ENCODE data around the gene NKX6-1. TPM values are rescaled to one million over a fixed set of nuclear protein-coding genes. Genes with fewer than 3 reads are reported as not detected.

The NKX6-1 gene
- polyA plus RNA-seq (2011; rRNA removed) (0.05 and 0.07 TPM in 2 replicates), polyA minus RNA-seq (2011; rRNA and poly(A)+ RNA removed) (not detected in 2 replicates)

DNA sequence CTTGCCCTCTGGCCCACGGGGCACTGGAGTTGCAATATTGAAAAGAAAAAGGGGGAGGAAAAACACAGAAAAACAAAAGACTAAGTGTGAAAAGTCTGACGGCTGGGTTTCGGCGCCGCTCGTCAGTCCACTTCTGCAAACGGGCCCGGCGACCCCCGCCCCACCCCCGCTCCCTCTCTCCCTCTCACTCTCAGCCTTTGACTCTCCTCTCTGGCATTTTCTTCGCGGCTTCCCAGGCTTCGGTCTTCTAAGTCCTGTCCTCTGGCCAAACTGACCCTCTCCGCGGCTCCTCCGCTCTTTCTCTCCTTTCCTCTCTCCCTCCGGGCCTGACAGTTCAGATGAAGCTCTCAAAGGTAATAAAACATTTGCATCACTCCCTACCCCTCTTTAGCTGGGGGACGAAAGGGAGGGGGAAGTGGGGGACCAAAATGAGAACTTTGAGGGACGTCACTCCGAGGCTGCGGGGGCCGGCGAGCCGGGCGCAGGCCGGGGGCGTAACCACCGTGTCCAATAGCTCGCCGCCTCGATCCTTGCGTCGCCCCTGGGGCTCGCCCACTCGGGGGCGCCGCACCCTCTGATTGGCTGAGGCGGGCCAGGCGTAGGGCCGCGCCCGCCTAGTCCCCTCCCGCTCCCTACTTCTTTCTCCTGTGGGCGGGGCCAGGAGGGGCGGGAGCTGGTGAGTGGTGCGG lies at the start of gene NKX6-1:
TSS of gene NKX6-1 (minus strand) at position 358 of the 689 bp plus-strand sequence. CDS start 1,064 bp downstream, outside the sequence.
- Histone ChIP-seq H3K27me3 (ENCODE audit: control insufficient read depth, insufficient read depth, low read length) (peaks cover 92% of the 10 kb centered on the region), H3K9me3 (ENCODE audit: control insufficient read depth, insufficient read depth, low read length) (peaks cover 35% of the 10 kb centered on the region), H3K4me3 (ENCODE audit: low read depth, low read length) (peak within 1 kb of the TSS; percentile 50), H3K27ac (ENCODE audit: low read depth, low read length) (no peak within 1 kb of the TSS)
- ChIA-PET CTCF (interaction anchor here (0.7 to 0.9 kb wide), 2 partner anchors 31 to 1884 kb away, joined by 3 read pairs; no protein-coding TSS in a partner anchor), POLR2A (no interaction called here)
- TF ChIP-seq, protein P1, sequence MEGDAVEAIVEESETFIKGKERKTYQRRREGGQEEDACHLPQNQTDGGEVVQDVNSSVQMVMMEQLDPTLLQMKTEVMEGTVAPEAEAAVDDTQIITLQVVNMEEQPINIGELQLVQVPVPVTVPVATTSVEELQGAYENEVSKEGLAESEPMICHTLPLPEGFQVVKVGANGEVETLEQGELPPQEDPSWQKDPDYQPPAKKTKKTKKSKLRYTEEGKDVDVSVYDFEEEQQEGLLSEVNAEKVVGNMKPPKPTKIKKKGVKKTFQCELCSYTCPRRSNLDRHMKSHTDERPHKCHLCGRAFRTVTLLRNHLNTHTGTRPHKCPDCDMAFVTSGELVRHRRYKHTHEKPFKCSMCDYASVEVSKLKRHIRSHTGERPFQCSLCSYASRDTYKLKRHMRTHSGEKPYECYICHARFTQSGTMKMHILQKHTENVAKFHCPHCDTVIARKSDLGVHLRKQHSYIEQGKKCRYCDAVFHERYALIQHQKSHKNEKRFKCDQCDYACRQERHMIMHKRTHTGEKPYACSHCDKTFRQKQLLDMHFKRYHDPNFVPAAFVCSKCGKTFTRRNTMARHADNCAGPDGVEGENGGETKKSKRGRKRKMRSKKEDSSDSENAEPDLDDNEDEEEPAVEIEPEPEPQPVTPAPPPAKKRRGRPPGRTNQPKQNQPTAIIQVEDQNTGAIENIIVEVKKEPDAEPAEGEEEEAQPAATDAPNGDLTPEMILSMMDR (IDR thresholded peaks at IDR 0.05; ENCODE audit: low read depth, low read length) = no peak
- DNase-seq (ENCODE audit: low read depth, low spot score) = no peak

DNA sequence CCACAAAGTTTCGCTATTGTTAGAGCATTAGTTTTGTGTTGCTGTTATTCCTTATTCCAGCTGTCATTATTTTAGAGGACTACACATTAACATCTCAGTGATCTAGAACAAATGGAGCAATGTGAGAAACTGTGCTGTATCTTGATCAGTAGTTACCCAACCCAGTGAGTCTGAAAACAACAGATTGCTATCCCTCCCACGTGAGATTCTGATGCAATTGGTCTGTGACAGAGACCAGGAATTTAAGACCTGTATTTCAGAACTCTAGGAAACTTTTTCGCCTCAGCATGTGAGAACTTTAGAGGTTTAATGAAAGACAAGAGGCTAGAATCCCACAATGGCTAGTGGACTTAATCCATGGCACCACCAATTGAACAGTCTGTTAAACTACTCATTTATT lies 48.1 kb upstream of the NKX6-1 start:
- TF ChIP-seq, protein P1 (IDR thresholded peaks at IDR 0.05; ENCODE audit: low read depth, low read length) = no peak
- ChIA-PET CTCF (interaction anchor here (1.1 kb wide), 1 partner anchor 18 kb away, joined by 3 read pairs; no protein-coding TSS in a partner anchor), POLR2A (no interaction called here)
- no peak for DNase-seq (ENCODE audit: low read depth, low spot score)
- no peak overlapping the region for H3K4me3 ChIP-seq (ENCODE audit: low read depth, low read length)
- no peak overlapping the region for H3K27ac ChIP-seq (ENCODE audit: low read depth, low read length)
- no peaks in the 10 kb centered on the region for H3K9me3 ChIP-seq (ENCODE audit: control insufficient read depth, insufficient read depth, low read length)
- no peaks in the 10 kb centered on the region for H3K27me3 ChIP-seq (ENCODE audit: control insufficient read depth, insufficient read depth, low read length)

DNA sequence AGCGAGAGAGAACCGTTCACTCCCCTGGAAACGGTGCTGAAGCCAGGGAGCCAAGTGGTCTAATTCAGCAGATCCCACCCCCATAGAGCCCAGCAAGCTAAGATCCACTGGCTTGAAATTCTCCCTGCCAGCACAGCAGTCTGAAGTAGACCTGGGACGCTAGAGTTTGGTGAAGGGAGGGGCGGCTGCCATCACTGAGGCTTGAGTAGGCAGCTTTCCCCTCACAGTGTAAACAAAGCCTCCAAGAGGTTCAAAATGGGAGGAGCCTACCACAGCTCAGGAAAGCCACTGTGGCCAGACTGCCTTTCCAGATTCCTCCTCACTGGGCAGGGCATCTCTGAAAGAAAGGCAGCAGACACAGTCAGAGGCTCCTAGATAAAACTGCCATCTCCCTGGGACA lies 46.0 kb upstream of the NKX6-1 start:
- CTCF ChIA-PET = no interaction called here

DNA sequence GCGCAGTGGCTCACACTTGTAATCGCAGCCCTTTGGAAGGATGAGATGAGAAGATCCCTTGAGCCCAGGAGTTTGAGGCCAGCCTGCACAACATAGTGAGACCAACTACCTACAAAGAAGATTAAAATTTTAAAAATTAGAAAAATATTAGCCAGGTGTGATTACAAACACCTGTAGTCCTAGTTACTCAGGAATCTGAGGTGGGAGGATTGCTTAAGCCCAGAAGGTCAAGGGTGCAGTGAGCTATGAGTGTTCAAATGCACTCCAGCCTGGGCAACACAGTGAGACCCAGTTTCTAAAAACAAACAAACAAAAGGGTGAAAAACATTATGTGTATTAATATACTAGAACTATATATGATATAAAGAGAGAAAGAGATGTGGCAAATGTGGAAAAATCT lies 36.8 kb upstream of the NKX6-1 start:
- no peak for DNase-seq (ENCODE audit: low read depth, low spot score)
- TF ChIP-seq, protein P1 (IDR thresholded peaks at IDR 0.05; ENCODE audit: low read depth, low read length) = no peak
- no peak overlapping the region for H3K27ac ChIP-seq (ENCODE audit: low read depth, low read length)
- H3K9me3 ChIP-seq (ENCODE audit: control insufficient read depth, insufficient read depth, low read length) = no peaks in the 10 kb centered on the region
- CTCF ChIA-PET = interaction anchor here (0.6 kb wide), 1 partner anchor 44 kb away, joined by 3 read pairs; no protein-coding TSS in a partner anchor
- POLR2A ChIA-PET = no interaction called here
- no peak overlapping the region for H3K4me3 ChIP-seq (ENCODE audit: low read depth, low read length)
- H3K27me3 ChIP-seq (ENCODE audit: control insufficient read depth, insufficient read depth, low read length) = no peaks in the 10 kb centered on the region

More for the DNA sequence above, 46.0 kb upstream of the NKX6-1 start:
- no peak overlapping the region for H3K4me3 ChIP-seq (ENCODE audit: low read depth, low read length)
- no peaks in the 10 kb centered on the region for H3K9me3 ChIP-seq (ENCODE audit: control insufficient read depth, insufficient read depth, low read length)
- H3K27me3 ChIP-seq (ENCODE audit: control insufficient read depth, insufficient read depth, low read length) = no peaks in the 10 kb centered on the region
- TF ChIP-seq, protein P1 (IDR thresholded peaks at IDR 0.05; ENCODE audit: low read depth, low read length) = no peak
- no peak for DNase-seq (ENCODE audit: low read depth, low spot score)
- POLR2A ChIA-PET = no interaction called here
- H3K27ac ChIP-seq (ENCODE audit: low read depth, low read length) = no peak overlapping the region

DNA sequence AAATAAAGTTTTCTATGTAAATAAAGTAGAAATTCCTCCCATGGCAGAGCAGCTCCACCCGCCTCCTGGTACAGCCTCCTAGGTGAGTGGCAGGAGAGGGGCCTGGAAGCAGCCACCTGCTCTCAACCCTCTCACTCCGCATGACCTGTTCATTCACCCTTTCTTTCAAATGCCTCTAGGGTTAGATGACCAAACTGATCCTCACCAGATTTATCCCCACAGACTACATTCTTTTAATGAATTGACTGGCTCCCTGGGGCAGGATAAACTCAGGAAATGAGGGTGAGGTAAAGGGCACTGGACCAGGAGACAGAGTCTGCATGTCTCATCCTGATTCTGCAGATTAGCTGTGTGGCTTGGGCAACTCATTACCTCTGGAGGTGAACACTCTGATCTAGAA lies 32.6 kb upstream of the NKX6-1 start:
- ChIA-PET POLR2A (no interaction called here), CTCF (no interaction called here)
- TF ChIP-seq, protein P1 (IDR thresholded peaks at IDR 0.05; ENCODE audit: low read depth, low read length) = no peak

More for the DNA sequence above, 32.6 kb upstream of the NKX6-1 start:
- H3K27ac ChIP-seq (ENCODE audit: low read depth, low read length) = no peak overlapping the region
- no peaks in the 10 kb centered on the region for H3K9me3 ChIP-seq (ENCODE audit: control insufficient read depth, insufficient read depth, low read length)
- no peak for DNase-seq (ENCODE audit: low read depth, low spot score)
- H3K4me3 ChIP-seq (ENCODE audit: low read depth, low read length) = no peak overlapping the region
- no peaks in the 10 kb centered on the region for H3K27me3 ChIP-seq (ENCODE audit: control insufficient read depth, insufficient read depth, low read length)

Data from AG04450 (cell line).